Measurements from ENCODE around the gene TPH2. TPM values are rescaled to one million over a fixed set of nuclear protein-coding genes. Genes with fewer than 3 reads are reported as not detected.

TPH2 gene
- total RNA-seq, 2 donors from 2014 or later, result not detected

GRCh38 chr12:72018036-72018435, 79.4 kb downstream of the TPH2 start:
- Histone ChIP-seq H3K27me3 (replicated peaks; ENCODE audit: insufficient read depth) (no peaks in the 10 kb centered on the region), H3K4me3 (no peak overlapping the region), H3K4me1 (ENCODE audit: control insufficient read depth in 1 of 2, low read depth in 2 of 2) (no peaks in the 10 kb centered on the region), H3K36me3 (no peaks in the 10 kb centered on the region), H3K9me3 (no peaks in the 10 kb centered on the region), H3K27ac (no peak overlapping the region)
- DNase-seq (ENCODE audit: low spot score), result no peak
- no peak for TF ChIP-seq CTCF (IDR thresholded peaks at IDR 0.05)
- ATAC-seq (ENCODE audit: insufficient number of reproducible peaks, low FRiP score, low read depth), result no peak

GRCh38 chr12:72024613-72025012, 86.0 kb downstream of the TPH2 start:
- DNase-seq (ENCODE audit: low spot score), result no peak
- H3K36me3 ChIP-seq, result no peaks in the 10 kb centered on the region
- no peak for ATAC-seq (ENCODE audit: insufficient number of reproducible peaks, low FRiP score, low read depth)
- H3K4me3 ChIP-seq, result no peak overlapping the region
- H3K4me1 ChIP-seq (ENCODE audit: control insufficient read depth in 1 of 2, low read depth in 2 of 2), result no peaks in the 10 kb centered on the region
- TF ChIP-seq CTCF (IDR thresholded peaks at IDR 0.05), result no peak
- no peaks in the 10 kb centered on the region for H3K27me3 ChIP-seq (replicated peaks; ENCODE audit: insufficient read depth)
- H3K27ac ChIP-seq, result no peak overlapping the region
- H3K9me3 ChIP-seq, result no peaks in the 10 kb centered on the region

GRCh38 chr12:72025524-72025923, 86.9 kb downstream of the TPH2 start:
- Histone ChIP-seq H3K36me3 (no peaks in the 10 kb centered on the region), H3K27ac (no peak overlapping the region), H3K4me3 (no peak overlapping the region), H3K4me1 (ENCODE audit: control insufficient read depth in 1 of 2, low read depth in 2 of 2) (no peaks in the 10 kb centered on the region), H3K27me3 (replicated peaks; ENCODE audit: insufficient read depth) (no peaks in the 10 kb centered on the region), H3K9me3 (no peaks in the 10 kb centered on the region)
- DNase-seq (ENCODE audit: low spot score) (no peak), ATAC-seq (ENCODE audit: insufficient number of reproducible peaks, low FRiP score, low read depth) (no peak)
- no peak for TF ChIP-seq CTCF (IDR thresholded peaks at IDR 0.05)

- no peak overlapping the region for H3K27ac ChIP-seq
- H3K36me3 ChIP-seq, result no peaks in the 10 kb centered on the region
- no peaks in the 10 kb centered on the region for H3K27me3 ChIP-seq (replicated peaks; ENCODE audit: insufficient read depth)
- ATAC-seq (ENCODE audit: insufficient number of reproducible peaks, low FRiP score, low read depth) (no peak), DNase-seq (ENCODE audit: low spot score) (no peak)
- no peaks in the 10 kb centered on the region for H3K4me1 ChIP-seq (ENCODE audit: control insufficient read depth in 1 of 2, low read depth in 2 of 2)
- H3K9me3 ChIP-seq, result no peaks in the 10 kb centered on the region
- TF ChIP-seq CTCF (IDR thresholded peaks at IDR 0.05), result no peak
- no peak overlapping the region for H3K4me3 ChIP-seq
Observed at GRCh38 chr12:72028966-72029365, 90.3 kb downstream of the TPH2 start.

GRCh38 chr12:72030277-72030676, 91.6 kb downstream of the TPH2 start:
- TF ChIP-seq CTCF (IDR thresholded peaks at IDR 0.05), result no peak
- Histone ChIP-seq H3K27ac (no peak overlapping the region), H3K27me3 (replicated peaks; ENCODE audit: insufficient read depth) (no peaks in the 10 kb centered on the region), H3K9me3 (no peaks in the 10 kb centered on the region), H3K36me3 (no peaks in the 10 kb centered on the region), H3K4me3 (no peak overlapping the region), H3K4me1 (ENCODE audit: control insufficient read depth in 1 of 2, low read depth in 2 of 2) (no peaks in the 10 kb centered on the region)
- no peak for DNase-seq (ENCODE audit: low spot score)
- no peak for ATAC-seq (ENCODE audit: insufficient number of reproducible peaks, low FRiP score, low read depth)
